Measurements from ENCODE around the gene ZNF524.

The ZNF524 gene

DNA sequence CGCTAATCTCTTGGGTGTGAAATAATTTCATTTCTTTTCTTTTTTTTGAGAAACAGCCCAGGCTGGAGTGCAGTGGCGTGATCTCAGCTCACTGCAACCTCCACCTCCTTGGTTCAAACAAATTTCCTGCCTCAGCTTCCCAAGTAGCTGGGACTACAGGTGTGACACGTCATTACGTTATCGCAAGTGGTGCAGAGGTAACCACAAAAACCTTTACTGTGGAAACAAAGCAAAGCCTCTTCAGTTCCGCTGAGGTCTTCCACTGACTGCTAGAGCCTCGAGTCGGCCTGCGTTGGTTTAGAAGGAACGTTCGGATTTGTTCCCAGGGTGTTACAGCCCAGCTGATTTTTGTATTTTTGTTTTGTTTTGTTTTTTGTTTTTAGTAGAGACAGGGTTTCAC, 26.3 kb downstream of the ZNF524 start:
- H3K27ac ChIP-seq (replicated peaks), result no peak overlapping the region
- TF ChIP-seq, protein P1, sequence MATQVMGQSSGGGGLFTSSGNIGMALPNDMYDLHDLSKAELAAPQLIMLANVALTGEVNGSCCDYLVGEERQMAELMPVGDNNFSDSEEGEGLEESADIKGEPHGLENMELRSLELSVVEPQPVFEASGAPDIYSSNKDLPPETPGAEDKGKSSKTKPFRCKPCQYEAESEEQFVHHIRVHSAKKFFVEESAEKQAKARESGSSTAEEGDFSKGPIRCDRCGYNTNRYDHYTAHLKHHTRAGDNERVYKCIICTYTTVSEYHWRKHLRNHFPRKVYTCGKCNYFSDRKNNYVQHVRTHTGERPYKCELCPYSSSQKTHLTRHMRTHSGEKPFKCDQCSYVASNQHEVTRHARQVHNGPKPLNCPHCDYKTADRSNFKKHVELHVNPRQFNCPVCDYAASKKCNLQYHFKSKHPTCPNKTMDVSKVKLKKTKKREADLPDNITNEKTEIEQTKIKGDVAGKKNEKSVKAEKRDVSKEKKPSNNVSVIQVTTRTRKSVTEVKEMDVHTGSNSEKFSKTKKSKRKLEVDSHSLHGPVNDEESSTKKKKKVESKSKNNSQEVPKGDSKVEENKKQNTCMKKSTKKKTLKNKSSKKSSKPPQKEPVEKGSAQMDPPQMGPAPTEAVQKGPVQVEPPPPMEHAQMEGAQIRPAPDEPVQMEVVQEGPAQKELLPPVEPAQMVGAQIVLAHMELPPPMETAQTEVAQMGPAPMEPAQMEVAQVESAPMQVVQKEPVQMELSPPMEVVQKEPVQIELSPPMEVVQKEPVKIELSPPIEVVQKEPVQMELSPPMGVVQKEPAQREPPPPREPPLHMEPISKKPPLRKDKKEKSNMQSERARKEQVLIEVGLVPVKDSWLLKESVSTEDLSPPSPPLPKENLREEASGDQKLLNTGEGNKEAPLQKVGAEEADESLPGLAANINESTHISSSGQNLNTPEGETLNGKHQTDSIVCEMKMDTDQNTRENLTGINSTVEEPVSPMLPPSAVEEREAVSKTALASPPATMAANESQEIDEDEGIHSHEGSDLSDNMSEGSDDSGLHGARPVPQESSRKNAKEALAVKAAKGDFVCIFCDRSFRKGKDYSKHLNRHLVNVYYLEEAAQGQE (IDR thresholded peaks at IDR 0.05; ENCODE audit: insufficient replicate concordance, low read depth), result no peak
- TF ChIP-seq, protein P2, sequence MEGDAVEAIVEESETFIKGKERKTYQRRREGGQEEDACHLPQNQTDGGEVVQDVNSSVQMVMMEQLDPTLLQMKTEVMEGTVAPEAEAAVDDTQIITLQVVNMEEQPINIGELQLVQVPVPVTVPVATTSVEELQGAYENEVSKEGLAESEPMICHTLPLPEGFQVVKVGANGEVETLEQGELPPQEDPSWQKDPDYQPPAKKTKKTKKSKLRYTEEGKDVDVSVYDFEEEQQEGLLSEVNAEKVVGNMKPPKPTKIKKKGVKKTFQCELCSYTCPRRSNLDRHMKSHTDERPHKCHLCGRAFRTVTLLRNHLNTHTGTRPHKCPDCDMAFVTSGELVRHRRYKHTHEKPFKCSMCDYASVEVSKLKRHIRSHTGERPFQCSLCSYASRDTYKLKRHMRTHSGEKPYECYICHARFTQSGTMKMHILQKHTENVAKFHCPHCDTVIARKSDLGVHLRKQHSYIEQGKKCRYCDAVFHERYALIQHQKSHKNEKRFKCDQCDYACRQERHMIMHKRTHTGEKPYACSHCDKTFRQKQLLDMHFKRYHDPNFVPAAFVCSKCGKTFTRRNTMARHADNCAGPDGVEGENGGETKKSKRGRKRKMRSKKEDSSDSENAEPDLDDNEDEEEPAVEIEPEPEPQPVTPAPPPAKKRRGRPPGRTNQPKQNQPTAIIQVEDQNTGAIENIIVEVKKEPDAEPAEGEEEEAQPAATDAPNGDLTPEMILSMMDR (IDR thresholded peaks at IDR 0.05; ENCODE audit: insufficient read depth, low read length), result no peak
- no peak for TF ChIP-seq GABPA (IDR thresholded peaks at IDR 0.05; ENCODE audit: low read depth)
- no peak for TF ChIP-seq SPI1 (IDR thresholded peaks at IDR 0.05; ENCODE audit: borderline replicate concordance, low read depth)
- no peak for TF ChIP-seq POLR2AphosphoS5 (IDR thresholded peaks at IDR 0.05; ENCODE audit: low read depth)
- H3K27me3 ChIP-seq (ENCODE audit: insufficient read depth, poor library complexity, severe bottlenecking), result no peaks in the 10 kb centered on the region
- H3K4me3 ChIP-seq (replicated peaks; ENCODE audit: insufficient read depth, low read length), result no peak overlapping the region
- DNase-seq (ENCODE audit: low read depth in 1 of 2, low spot score in 1 of 2), result no peak

DNA sequence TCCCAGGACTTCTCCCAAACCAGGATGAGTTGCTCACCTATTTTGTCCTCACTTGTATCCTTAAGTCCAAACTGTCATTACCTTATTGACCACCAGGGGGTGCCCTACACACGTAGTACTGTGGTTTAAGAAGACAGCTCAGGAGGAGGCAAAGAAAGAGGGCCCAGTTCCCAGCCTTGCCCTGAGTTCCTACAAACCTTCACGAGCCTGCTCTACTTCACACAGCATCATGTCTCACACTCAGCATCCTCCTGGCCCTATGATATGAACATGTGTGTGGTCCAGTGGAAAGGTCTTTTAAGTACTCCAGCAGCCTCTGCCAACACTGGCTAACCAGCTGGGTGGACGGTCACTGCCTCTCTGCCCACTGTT, 32.4 kb downstream of the ZNF524 start:
- no peak for TF ChIP-seq GABPA (IDR thresholded peaks at IDR 0.05; ENCODE audit: low read depth)
- TF ChIP-seq, protein P2 (IDR thresholded peaks at IDR 0.05; ENCODE audit: insufficient read depth, low read length), result peak; percentile 76

DNA sequence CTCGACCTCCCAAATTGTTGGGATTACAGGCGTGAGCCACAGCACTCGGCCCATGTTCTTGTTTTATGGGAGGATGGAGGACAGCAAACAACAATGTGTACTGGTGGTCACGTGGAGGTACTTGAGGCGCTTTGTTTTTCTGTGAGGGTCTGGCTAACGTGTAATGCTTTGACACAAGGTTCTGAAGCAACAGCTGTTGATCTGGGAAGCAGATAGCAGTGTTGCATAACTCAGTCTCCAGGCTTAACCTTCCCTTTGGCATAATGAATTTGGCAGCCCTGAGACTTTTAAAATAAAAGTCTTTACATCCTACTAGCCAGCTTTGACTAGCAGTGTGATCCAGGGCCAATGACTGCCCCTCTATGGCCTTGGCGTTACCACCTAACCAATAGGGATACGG, 33.8 kb downstream of the ZNF524 start:
- no peak overlapping the region for H3K4me3 ChIP-seq (replicated peaks; ENCODE audit: insufficient read depth, low read length)
- TF ChIP-seq SPI1 (IDR thresholded peaks at IDR 0.05; ENCODE audit: borderline replicate concordance, low read depth), result no peak
- TF ChIP-seq, protein P1 (IDR thresholded peaks at IDR 0.05; ENCODE audit: insufficient replicate concordance, low read depth), result no peak
- no peak for TF ChIP-seq POLR2AphosphoS5 (IDR thresholded peaks at IDR 0.05; ENCODE audit: low read depth)
- TF ChIP-seq GABPA (IDR thresholded peaks at IDR 0.05; ENCODE audit: low read depth), result no peak
- TF ChIP-seq, protein P2 (IDR thresholded peaks at IDR 0.05; ENCODE audit: insufficient read depth, low read length), result no peak
- peak in 1 of 2 experiments; percentile 43 for DNase-seq (ENCODE audit: low read depth in 1 of 2, low spot score in 1 of 2)

More for the DNA sequence above, 32.4 kb downstream of the ZNF524 start:
- peak; percentile 93 to 94 for DNase-seq (ENCODE audit: low read depth in 1 of 2, low spot score in 1 of 2)
- Histone ChIP-seq H3K27me3 (ENCODE audit: insufficient read depth, poor library complexity, severe bottlenecking) (no peaks in the 10 kb centered on the region), H3K27ac (replicated peaks) (no peak overlapping the region), H3K4me3 (replicated peaks; ENCODE audit: insufficient read depth, low read length) (no peak overlapping the region)

DNA sequence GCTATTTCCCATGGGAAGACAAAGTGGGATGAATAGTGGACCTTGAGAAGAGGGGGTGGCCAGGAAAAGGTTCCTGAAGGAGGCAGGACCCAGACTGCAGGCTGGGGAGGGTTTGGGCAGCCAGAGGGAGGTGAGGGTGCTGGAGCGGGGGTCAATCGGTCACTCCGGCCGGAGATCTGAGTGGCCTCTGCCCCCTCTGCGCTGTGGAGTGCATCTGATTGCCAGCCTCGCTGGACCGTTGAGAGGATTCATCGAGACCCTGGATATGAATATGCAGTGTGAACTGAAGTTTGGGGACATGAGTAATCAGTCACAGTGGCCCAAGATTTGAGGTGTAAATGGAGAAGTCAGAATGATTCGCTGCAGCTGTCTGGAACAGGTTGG, 35.2 kb downstream of the ZNF524 start:
- Histone ChIP-seq H3K27me3 (ENCODE audit: insufficient read depth, poor library complexity, severe bottlenecking) (no peaks in the 10 kb centered on the region), H3K4me3 (replicated peaks; ENCODE audit: insufficient read depth, low read length) (peak overlapping the region; percentile 83), H3K27ac (replicated peaks) (peak overlapping the region; percentile 90)
- DNase-seq (ENCODE audit: low read depth in 1 of 2, low spot score in 1 of 2), result no peak
- TF ChIP-seq, protein P2 (IDR thresholded peaks at IDR 0.05; ENCODE audit: insufficient read depth, low read length), result no peak
- peak; percentile 38; the same call in 1 of the 2 replicates for TF ChIP-seq SPI1 (IDR thresholded peaks at IDR 0.05; ENCODE audit: borderline replicate concordance, low read depth)
- TF ChIP-seq, protein P1 (IDR thresholded peaks at IDR 0.05; ENCODE audit: insufficient replicate concordance, low read depth), result no peak

More for the DNA sequence above, 33.8 kb downstream of the ZNF524 start:
- peak overlapping the region; percentile 90 for H3K27ac ChIP-seq (replicated peaks)
- no peaks in the 10 kb centered on the region for H3K27me3 ChIP-seq (ENCODE audit: insufficient read depth, poor library complexity, severe bottlenecking)
